HepG2 (cell line): ENCODE results near the gene SOAT2. TPM values are rescaled to one million over a fixed set of nuclear protein-coding genes. Genes with fewer than 3 reads are reported as not detected.
A peak's percentile ranks its signal among the peaks of the same experiment; 100 is the strongest.

Experiments
- MEF2D ChIP-seq: sonication (generic); formaldehyde crosslinking; IDR thresholded peaks from 2 replicates; pipeline ENCODE4 v1.5.1; 2020; ENCODE audit warnings: mild to moderate bottlenecking, missing genetic modification reagents
- POGZ ChIP-seq: sonication (generic); formaldehyde crosslinking; IDR thresholded peaks from 2 replicates; pipeline ENCODE4 v1.4.0; 2020; ENCODE audit warnings: mild to moderate bottlenecking, missing genetic modification reagents
- RBM22 ChIP-seq: fragments of 200-400 bp; formaldehyde crosslinking; optimal IDR thresholded peaks from 2 replicates; pipeline ENCODE3; 2017; ENCODE audit warnings: mild to moderate bottlenecking, low read length, moderate library complexity
- SIN3B ChIP-seq: fragments of 150-350 bp; IDR thresholded peaks from 2 replicates; pipeline ENCODE4 v1.6.1; 2014; ENCODE audit warnings: low read length
- TAF1 ChIP-seq: sonication (generic); formaldehyde crosslinking; IDR thresholded peaks from 2 replicates; pipeline ENCODE4 v1.4.0; 2020; ENCODE audit warnings: missing genetic modification reagents
- THAP9 ChIP-seq: sonication (generic); formaldehyde crosslinking; IDR thresholded peaks from 2 replicates; pipeline ENCODE4; 2020; ENCODE audit warnings: missing genetic modification reagents, mild to moderate bottlenecking, borderline replicate concordance
- ZNF367 ChIP-seq: sonication (generic); formaldehyde crosslinking; IDR thresholded peaks from 2 replicates; pipeline ENCODE4 v1.4.0; 2020; ENCODE audit warnings: missing genetic modification reagents, borderline replicate concordance
- ZNF503 ChIP-seq: sonication (generic); formaldehyde crosslinking; IDR thresholded peaks from 2 replicates; pipeline ENCODE4 v1.4.0; 2020; ENCODE audit warnings: missing genetic modification reagents
- ZNF546 ChIP-seq: sonication (generic); formaldehyde crosslinking; conservative IDR thresholded peaks from 2 replicates; pipeline ENCODE4 v1.8.1; 2023; ENCODE audit warnings: mild to moderate bottlenecking, missing genetic modification reagents
- ZNF670 ChIP-seq: sonication (generic); formaldehyde crosslinking; IDR thresholded peaks from 2 replicates; pipeline ENCODE4 v1.8.0; 2022; ENCODE audit warnings: mild to moderate bottlenecking, missing genetic modification reagents, borderline replicate concordance
- ZNF772 ChIP-seq: sonication (generic); formaldehyde crosslinking; IDR thresholded peaks from 2 replicates; pipeline ENCODE4 v1.5.0; 2020; ENCODE audit warnings: mild to moderate bottlenecking, missing genetic modification reagents
- polyA plus RNA-seq, 8 experiments: library from polyadenylated mRNA; depleted of rRNA in 3 of 8; stranded (reverse) in 7 of 8; unstranded in 1 of 8; fragments of >200 nt; fragmentation: Illumina TruSeq in 4 of 8; extraction: Trizol in 4 of 8; gene quantifications; 2 replicates each; pipeline versions ENCODE4 v1.2.1 to v1.2.3, GENCODE V29; 2011 to 2016; ENCODE audit warnings: low read depth in 4 of 8, missing spikeins in 1 of 8, mixed read lengths in 1 of 8; ENCODE audit not compliant: insufficient read depth in 1 of 8
- total RNA-seq, 5 experiments: library from RNA; depleted of rRNA; stranded (reverse); fragments of >200 nt; fragmentation: Illumina TruSeq; extraction: Trizol; gene quantifications; 2 replicates each; pipeline ENCODE4 v1.2.3, GENCODE V29; 2016; ENCODE audit warnings: low read depth in 1 of 5
- TF ChIP-seq, protein P1 (sequence below): sonication (generic); formaldehyde crosslinking; IDR thresholded peaks from 2 replicates; pipeline ENCODE4 v1.5.0; 2020; ENCODE audit warnings: missing genetic modification reagents, mild to moderate bottlenecking, borderline replicate concordance
- TF ChIP-seq, protein P2 (sequence below): sonication (generic); formaldehyde crosslinking; IDR thresholded peaks from 2 replicates; pipeline ENCODE4 v1.9.0; 2022; ENCODE audit warnings: low read depth, missing genetic modification reagents
- TF ChIP-seq, protein P3 (sequence below): sonication (generic); formaldehyde crosslinking; IDR thresholded peaks from 2 replicates; pipeline ENCODE4 v1.4.0; 2020; ENCODE audit warnings: low read depth, missing genetic modification reagents
- TF ChIP-seq, protein P4 (sequence below): sonication (generic); formaldehyde crosslinking; IDR thresholded peaks from 2 replicates; pipeline ENCODE4 v1.4.0; 2020; ENCODE audit warnings: missing genetic modification reagents; ENCODE audit errors: not compliant biosample characterization

Gene SOAT2
- total and polyA plus RNA-seq, 2 of the 13 experiments (the other 11 are each of a cell fraction or from before 2014, with no cell fraction given): 14.9 to 108 TPM

GRCh38 chr12:53097564-53098353, 5.5 kb upstream of the SOAT2 start, which contains the start of gene IGFBP6 (continued):
- TF ChIP-seq, protein P1, sequence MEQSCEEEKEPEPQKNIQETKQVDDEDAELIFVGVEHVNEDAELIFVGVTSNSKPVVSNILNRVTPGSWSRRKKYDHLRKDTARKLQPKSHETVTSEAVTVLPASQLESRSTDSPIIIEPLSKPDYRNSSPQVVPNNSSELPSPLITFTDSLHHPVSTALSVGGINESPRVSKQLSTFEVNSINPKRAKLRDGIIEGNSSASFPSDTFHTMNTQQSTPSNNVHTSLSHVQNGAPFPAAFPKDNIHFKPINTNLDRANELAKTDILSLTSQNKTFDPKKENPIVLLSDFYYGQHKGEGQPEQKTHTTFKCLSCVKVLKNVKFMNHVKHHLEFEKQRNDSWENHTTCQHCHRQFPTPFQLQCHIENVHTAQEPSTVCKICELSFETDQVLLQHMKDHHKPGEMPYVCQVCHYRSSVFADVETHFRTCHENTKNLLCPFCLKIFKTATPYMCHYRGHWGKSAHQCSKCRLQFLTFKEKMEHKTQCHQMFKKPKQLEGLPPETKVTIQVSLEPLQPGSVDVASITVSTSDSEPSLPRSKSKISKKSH (CRISPR knock-in tag): no peak
- peak; percentile 82 for TF ChIP-seq ZNF546 (CRISPR knock-in tag)
- no peak for TF ChIP-seq SIN3B
- TF ChIP-seq RBM22: no peak
- no peak for TF ChIP-seq POGZ (CRISPR knock-in tag)
- TF ChIP-seq ZNF367 (CRISPR knock-in tag): no peak
- no peak for TF ChIP-seq ZNF670 (CRISPR knock-in tag)
- TF ChIP-seq ZNF772 (CRISPR knock-in tag): peak; percentile 56
- no peak for TF ChIP-seq ZNF503
- TF ChIP-seq, protein P2, sequence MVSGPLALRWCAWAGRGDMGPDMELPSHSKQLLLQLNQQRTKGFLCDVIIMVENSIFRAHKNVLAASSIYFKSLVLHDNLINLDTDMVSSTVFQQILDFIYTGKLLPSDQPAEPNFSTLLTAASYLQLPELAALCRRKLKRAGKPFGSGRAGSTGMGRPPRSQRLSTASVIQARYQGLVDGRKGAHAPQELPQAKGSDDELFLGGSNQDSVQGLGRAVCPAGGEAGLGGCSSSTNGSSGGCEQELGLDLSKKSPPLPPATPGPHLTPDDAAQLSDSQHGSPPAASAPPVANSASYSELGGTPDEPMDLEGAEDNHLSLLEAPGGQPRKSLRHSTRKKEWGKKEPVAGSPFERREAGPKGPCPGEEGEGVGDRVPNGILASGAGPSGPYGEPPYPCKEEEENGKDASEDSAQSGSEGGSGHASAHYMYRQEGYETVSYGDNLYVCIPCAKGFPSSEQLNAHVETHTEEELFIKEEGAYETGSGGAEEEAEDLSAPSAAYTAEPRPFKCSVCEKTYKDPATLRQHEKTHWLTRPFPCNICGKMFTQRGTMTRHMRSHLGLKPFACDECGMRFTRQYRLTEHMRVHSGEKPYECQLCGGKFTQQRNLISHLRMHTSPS: peak; percentile 89
- TF ChIP-seq, protein P3, sequence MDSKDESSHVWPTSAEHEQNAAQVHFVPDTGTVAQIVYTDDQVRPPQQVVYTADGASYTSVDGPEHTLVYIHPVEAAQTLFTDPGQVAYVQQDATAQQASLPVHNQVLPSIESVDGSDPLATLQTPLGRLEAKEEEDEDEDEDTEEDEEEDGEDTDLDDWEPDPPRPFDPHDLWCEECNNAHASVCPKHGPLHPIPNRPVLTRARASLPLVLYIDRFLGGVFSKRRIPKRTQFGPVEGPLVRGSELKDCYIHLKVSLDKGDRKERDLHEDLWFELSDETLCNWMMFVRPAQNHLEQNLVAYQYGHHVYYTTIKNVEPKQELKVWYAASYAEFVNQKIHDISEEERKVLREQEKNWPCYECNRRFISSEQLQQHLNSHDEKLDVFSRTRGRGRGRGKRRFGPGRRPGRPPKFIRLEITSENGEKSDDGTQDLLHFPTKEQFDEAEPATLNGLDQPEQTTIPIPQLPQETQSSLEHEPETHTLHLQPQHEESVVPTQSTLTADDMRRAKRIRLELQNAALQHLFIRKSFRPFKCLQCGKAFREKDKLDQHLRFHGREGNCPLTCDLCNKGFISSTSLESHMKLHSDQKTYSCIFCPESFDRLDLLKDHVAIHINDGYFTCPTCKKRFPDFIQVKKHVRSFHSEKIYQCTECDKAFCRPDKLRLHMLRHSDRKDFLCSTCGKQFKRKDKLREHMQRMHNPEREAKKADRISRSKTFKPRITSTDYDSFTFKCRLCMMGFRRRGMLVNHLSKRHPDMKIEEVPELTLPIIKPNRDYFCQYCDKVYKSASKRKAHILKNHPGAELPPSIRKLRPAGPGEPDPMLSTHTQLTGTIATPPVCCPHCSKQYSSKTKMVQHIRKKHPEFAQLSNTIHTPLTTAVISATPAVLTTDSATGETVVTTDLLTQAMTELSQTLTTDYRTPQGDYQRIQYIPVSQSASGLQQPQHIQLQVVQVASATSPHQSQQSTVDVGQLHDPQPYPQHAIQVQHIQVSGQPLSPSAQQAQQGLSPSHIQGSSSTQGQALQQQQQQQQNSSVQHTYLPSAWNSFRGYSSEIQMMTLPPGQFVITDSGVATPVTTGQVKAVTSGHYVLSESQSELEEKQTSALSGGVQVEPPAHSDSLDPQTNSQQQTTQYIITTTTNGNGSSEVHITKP (CRISPR knock-in tag): no peak
- no peak for TF ChIP-seq THAP9 (CRISPR knock-in tag)
- TF ChIP-seq, protein P4, sequence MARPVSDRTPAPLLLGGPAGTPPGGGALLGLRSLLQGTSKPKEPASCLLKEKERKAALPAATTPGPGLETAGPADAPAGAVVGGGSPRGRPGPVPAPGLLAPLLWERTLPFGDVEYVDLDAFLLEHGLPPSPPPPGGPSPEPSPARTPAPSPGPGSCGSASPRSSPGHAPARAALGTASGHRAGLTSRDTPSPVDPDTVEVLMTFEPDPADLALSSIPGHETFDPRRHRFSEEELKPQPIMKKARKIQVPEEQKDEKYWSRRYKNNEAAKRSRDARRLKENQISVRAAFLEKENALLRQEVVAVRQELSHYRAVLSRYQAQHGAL (CRISPR knock-in tag): no peak
- TF ChIP-seq MEF2D (CRISPR knock-in tag): no peak
- TF ChIP-seq TAF1 (CRISPR knock-in tag): no peak; the same call in 1 of the 2 replicates
